ENCODE measurements around the gene CD4.

The CD4 gene

DNA sequence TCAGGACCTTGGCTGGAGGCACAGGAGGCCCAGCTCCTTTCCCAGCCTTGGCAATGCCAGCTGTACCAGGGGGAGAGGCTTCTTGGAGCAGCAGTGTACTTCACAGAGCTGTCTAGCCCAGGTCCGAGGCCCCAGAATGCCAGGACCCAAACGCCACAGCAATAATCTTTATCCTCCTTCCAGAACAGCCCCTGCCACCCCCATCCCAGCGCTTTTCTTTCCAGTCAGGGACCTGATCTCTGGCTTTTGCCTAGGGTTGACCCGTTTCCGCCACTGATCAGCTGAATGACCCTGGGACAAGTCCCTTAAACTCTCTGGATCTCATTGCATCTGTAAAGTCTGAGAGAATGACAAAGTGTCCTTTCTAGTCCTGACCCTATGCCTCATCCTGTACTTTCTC is 11.9 kb upstream of the CD4 start:
- DNase-seq: no peak

DNA sequence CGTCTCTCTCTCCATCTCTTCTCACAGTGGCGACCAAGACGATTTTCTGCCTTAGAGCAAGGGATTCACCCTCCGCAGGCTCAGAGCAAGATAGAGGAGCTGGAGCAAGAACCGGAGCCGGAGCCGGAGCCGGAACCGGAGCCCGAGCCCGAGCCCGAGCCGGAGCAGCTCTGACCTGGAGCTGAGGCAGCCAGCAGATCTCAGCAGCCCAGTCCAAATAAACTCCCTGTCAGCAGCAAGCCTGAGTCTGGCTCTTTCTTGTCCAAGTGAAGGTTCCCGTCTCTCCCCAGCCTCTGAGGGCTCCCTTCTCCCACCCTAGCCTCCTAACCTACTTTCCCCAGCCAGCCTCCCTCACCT is 11.1 kb upstream of the CD4 start:
- peak in 34 of 58 donors; percentile 8 to 73 (median 37) for DNase-seq

DNA sequence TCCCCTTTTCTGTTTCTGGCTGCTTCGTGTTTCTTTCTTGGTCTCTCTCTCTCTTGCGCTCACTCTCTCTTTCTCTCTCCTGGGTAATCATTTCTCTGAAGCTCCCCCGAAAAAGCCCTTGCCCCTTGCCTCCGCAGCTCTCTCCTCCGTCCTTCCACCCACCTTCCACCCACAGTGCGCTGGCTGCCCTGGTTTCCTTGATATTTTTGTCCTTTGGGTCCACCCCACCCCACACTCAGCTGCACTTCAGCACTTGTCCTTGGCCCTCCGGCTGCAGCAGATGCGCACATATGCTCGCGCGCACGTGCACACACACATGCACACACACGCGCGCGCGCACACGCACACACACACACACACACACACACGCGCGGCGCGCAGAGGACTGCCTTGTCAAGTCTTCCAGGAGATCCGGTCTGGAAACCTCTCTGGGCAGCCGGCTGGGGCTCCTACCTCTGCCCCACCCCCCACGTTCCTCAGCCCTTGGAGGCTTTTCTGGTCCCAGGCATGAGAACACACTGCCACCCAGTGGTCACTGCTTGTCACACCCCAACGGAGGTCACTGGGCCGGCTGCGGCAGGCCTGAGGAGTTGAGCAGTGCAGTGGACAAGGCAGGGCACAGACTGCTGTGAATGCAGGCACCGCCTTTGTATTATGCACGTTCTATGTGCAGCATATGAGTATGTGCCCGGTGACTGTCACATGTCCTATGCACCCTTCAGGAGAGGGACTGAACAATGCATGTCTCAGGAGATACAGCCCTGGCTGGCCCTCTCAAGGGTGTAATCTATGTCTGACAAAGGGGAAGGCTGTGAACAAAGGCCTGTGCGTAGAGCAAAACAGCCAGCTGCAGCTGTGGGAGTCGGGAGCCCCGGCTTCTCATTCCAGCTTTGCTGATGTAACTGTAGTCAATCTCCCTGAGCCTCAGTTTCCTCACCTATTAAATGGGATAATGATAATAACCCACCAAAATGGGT is 10.5 kb upstream of the CD4 start:
- DNase-seq: peak; percentile 45 to 95 (median 85)

DNA sequence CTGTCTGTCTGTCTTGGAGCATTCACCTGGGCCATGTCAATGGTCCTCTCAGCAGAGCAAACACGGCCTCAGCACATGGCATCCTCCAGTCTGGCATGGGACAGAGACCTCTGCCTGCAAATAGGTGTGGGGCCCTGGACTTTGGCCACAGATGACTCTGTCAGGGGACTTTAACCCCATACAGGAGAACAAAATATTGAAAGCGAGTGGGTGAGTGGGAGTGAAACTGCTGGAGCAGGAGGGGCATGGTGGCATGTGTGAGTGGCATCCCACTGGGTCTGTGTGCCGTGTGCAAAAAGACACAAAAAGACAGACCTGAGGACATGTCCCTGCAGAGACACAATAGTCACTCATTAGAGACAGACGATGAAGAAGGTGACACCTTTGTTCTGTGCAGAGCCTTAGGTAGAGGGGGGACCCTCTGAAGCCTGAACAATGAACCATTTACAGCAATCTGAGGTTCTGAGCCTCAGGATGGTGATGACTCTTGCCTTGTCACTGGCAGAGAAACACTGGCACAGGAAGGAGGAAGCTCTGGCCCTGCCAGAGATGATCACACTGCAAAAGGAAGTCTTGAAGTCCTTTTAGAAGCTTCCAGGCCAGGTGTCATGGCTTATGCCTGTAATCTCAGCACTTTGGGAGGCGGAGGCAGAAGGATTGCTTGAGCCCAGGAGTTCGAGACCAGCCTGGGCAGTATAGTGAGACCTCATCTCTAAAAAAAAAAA is 9.5 kb upstream of the CD4 start:
- DNase-seq: no peak

DNA sequence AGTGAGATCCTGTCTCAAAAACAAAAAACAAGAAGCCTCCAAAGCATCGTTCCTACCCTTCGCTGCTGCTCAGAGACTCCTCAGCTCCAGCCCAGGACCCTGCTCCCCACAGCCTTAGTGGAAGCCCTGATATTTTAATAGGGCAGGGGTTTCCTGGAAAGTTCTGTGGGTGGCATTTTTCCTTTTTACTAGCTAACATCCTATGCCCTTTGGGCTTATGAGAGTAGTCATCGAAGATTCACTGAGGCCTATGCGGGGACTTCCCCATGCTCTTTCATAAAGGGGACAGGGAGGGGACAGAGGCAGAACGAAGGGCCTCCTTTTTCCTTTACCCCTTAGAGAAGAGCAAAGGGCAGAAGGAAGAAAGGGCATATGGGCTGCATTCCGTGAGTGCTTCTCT is 8.8 kb upstream of the CD4 start:
- DNase-seq: no peak

DNA sequence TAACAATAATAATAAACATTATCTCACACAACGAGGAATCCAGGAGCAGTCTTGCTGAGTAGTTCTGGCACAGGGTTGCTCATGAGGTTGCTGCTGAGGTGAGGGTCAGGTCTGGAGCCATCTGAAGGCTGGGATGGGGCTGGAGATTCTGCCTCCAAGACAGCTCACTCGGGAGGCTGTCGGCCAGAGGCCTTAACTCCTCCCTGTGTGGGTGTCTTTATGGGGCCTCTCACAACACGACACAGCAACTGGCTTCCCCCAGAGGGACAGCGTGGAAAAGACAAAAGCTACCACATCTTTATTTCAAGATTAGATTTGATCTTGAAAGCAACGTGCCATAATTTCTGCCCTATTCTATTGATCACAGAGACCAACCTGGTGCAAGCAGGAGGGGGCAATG is 7.2 kb upstream of the CD4 start:
- DNase-seq: no peak

DNA sequence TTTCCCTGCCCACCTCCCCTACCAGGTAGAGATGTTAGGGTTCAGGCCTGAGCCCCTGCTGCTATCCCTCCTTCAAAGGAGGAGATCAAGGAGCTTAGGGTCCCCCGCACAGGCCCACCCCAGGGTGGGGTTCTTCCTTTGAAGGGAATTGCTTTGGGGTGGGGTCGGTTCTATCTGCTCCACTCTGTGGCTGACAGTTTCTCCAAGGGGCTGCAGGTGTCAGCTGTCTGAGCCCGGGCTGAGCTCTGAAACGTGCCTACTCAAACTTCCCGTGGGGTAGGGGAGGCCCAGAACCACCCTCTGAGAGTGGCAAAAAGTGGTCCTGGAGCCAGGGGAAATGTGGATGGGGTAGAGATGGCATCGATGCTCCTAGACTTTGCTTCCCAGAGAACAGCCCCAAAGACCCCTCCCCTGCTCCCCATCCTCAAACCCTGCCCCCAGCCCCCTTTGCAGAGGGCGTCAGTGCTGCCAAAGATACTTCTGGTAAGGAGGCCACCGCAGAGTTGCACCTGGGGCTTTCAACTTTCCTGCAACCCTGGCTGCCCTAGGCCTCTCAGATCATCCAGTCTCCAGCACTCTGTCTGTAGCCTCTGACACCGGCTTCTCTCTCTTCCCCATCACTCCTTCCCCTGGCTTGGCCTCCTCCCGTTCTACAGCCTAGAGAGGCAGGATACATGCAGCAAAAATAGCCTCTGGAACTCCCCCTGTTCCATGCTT is 6.3 kb upstream of the CD4 start:
- no peak for DNase-seq

DNA sequence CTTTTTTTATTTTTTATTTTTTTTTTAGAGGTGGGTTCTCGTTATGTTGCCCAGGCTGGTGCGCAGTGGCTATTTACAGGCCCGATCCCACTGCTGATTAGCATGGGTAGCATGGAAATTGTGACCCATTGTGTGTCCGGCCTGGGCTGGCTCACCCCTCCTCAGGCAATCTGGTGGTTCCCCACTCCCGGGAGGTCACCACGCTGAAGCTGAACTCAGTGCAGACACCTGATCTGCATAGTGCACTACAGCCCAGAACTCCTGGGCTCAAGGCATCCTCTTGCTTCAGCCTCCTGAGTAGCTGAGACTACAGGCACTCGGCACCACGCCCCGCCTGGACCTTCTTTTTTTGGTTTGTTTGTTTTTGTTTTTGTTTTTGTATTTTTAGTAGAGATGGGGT is 5.5 kb upstream of the CD4 start:
- DNase-seq: no peak

DNA sequence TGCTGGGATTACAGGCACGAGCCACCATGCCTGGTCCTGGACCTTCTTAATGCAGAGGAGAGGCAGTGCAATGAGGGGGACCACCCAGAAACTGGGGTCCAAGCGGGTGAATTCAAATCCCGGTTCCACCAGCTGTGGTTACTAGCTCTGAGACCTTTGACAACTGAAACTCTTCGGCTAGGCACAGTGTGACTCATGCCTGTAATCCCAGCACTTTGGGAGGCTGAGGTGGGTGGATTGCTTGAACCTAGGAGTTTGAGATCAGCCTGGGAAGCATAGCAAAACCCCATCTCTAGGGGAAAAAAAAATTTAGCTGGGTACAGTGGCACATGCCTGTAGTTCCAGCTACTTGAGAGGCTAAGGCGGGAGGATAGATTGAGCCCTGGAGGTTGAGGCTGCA is 5.0 kb upstream of the CD4 start:
- no peak for DNase-seq

DNA sequence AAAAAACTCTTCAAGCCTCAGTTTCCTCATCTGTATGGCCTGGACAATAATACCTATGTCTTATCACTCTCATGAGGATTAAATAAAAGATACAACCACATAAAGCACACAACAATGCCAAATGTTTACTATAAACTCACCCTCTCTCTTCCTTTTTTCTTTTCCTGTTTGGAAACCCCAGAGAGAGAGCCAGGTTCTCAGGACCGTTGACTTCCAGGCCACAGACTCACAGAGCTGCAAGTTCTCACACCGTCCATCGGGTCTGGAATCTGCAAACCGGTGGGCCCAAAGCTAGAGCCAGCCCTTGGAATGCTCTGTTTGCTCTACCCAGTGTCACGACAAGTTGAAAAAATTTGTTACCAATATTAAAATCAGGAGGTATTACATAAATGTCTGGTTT is 4.6 kb upstream of the CD4 start:
- no peak for DNase-seq

DNA sequence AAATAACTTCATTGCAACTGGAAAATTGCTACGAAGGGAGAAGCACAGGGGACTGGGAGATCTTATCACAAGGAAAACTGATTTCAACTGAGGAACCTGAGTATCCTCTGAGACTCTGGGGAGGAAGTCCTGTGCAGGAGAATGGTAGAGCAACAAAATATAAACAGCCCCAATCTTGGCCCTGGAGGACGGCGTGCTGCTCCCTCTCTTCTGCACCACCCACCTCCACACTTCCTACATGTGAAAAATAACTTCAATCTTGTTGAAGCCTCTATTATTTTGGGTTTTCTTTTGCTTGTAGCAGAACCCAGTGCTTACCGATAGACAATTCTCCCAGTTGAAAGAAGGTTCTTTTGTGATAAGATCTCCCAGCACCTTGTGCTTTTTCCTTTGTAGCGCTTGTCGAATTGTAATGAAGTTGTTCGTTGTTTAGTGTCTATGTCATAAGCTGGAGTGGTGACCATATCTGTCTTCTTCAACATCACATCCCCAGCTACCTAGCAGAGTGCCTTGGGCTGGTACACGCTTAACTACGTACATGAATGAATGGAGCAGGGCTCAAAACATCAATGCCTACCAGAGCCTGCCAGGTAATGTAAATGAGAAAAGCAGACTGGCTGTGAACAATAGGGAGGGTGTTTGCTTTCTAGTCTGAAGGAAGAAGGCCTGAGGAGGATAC is 2.8 kb upstream of the CD4 start:
- DNase-seq: no peak

DNA sequence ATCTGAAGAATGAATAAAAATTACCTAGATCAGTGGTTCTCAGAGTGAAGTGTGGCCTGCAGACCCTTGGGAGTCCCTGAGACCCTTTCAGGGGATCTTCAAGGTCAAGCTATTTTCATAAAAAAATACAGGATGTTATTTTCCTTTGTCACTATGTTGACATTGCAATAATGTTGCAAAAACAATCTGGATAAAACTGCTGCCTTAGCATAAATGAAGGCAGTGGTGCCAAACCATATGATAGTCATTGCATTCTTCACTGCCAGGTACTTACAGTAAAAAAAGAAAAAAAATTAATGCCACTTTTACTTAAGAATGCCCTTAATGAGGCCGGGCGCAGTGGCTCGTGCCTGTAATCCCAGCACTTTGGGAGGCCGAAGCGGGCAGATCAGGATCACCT is 2.0 kb upstream of the CD4 start:
- no peak for DNase-seq

DNA sequence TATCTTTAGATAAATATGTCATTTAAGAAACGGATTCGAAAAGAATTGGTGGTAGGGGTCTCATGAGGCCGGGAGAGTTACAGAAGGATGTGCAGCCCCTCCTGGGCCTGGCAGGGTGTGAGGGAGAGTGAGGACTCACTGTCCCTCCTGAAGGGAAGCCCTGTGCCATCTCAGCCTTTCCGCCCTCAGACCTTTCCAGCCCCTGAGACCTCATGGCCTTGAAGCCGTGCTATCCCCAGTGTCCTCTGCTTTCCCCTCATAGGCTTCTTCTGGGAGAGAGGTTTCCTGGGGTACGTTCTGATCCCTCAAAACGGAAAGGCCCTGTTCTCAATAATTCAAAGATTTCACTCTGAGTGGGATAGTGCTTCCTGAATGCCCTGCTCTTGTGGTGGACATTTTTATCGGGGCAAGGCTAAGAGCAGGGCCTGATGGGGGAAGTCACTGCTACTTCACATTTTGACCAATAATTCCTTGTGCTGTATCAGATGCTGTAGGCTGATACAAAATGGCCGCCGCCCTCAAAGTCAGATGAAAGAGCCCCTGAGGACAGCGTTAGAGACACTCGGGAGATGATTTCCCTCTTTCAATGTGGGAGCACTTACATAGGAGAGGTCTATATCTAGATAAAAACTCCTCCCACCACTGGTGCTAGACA is 1.3 kb downstream of the CD4 start:
- no peak for DNase-seq

DNA sequence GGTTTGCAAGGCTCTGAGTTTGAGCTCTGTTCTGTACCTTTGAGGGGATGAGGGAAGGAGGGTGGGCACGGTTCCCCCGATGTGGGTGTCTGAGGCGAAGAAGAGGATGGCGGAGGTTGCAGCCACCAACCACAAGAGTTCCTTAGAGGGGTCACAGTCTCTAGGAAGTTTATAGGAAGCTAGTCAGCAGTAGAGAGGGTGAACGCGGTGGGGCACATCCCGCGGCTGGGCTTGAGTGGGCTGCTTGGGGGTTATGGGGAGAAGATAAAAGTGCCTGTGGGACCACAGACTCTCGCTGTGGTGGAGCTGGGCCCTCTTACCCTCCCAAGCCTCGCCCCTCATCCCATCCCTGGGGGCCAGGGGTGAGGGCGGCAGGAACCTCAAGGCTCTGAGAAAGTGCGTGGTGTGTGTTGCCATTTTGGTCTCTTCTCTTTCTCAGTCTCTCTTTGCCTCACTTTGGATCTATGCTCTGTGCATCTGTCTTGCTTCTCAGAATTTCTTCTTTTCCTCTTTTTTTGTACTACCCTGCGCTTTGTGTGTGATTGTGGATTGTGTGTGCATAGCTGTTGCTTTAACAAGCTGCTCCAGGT is 2.7 kb downstream of the CD4 start:
- DNase-seq: no peak

DNA sequence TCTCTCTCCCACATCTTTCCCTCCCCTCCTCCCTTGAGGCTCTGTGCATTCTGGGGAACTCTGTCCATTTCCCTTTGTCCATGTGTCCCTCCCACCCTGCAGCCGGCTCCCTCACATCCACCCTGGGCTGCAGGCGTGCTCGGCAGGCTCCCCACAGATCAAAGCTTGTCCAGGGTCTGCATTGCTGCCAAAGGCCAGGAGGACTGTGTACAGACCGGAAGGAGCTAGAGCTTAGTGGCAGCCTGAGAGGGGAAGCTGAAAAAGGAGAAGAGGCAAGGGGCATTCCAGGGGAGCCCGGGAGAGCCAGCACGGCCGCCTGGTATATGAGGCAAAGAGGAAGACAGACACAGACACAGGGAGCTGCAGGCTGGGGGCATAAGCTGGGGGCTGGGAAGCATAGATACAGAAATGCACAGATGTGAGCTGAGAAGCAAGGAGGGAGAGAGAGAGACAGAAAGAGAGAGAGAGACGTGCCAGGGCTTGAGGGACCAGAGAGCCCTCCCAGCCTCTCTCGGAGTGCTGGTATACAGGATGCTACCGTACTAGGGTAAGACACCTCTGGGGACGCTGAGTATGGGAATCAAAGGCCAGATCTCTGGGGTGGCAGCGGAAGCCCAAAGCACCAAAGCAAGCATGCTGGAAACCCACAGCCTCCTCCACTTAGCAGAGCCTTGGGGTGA is 3.3 kb downstream of the CD4 start:
- peak in 34 of 58 donors; percentile 8 to 70 (median 31) for DNase-seq

DNA sequence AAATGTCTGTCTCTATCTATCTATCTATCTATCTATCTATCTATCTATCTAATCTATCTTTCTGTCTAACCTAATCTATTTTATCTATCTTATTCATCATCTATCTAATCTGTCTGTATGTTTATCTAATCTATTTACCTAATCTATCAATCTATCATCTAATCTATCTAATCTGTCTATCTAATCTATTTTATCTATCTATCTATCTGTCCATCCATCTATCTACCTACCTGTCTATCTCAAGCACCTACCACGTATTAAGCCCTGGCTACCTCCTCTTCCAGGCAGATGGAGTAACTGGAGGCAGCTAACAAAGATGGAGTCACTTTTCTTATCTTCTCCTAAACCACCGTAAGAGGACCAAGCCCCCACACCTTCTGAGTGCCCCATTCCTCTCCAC is 5.8 kb downstream of the CD4 start:
- DNase-seq: no peak

DNA sequence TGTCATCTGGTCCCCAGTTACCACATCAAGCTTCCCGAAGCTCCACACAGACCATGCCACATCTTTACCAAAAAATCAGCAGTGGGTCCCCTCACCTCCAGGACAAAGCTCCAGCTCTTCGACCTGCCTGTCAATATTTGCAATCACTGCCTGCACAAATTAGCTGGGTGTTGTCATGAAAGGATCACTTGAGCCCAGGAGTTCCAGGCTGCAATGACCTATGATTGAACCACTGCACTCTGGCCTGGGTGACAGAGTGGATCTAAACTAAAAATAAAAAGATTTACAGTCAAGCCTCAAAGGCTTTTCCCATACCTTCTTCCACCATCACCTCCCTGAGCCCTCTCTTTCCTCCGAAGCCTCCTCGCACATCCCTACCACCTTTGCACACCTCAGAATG is 7.2 kb downstream of the CD4 start:
- DNase-seq: no peak

DNA sequence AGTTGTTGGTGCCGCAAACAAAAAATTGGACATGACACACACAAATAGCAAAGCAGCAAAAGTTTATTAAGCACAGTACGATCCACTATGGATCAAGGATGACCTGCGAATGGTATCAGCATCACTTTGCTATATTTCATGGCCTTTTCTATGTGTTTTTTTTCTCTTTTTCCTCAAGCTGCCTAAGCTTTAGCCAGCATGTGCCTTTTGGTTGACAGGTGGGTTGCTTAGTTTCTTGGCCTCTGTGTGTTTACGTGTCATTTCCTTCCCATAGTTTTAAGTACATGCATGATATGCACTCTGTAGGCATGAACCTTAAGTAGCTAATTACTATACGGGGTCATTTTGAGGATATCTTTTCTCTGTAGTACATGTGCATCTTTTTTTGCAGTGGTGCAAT is 9.8 kb downstream of the CD4 start:
- DNase-seq: no peak

DNA sequence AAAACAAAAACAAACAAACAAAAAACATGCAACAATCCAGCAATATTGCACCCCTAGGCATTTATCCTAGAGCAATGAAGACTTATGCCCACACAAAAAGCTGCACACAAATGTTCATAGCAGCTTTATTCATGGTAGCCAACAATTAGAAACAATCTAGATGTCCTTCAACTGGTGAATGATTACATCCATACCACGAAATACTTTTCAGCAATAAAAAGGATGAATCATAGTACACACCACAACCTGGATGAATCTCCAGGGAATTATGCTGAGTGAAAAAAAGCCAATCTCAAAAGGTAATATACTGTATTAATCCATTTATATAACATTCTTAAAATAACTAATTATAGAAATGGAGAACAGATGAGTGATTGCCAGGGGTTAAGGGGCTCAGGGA is 17.8 kb downstream of the CD4 start:
- no peak for DNase-seq

DNA sequence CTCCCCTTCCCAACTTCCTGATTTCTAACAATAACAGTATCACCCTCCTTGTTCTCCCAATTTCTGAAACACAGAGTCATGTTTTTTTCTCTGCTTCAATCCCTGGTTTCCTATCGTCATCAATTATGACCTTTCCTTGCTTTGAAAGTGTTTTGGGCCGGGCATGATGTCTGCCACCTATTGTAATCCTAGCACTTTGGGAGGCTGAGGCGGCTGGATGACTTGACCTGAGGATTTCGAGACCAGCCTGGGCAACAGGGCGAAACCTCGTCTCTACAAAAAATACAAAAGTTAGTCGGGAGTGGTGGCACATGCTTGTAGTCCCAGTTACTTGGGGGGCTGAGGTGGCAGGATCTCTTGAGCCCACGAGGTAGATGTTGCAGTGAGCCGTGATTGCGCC is 19.7 kb downstream of the CD4 start:
- DNase-seq: no peak

Data from anterior cingulate cortex (tissue), 58 donors.